CD4-positive, alpha-beta T cell treated with Interleukin-21 for 1 hour (primary cell): ENCODE results near the gene MIER2.
A peak's percentile ranks its signal among the peaks of the same experiment; 100 is the strongest.
"Not testable (repeated sequence)": the region's sequence is repeated elsewhere in the genome, so short reads cannot be mapped to it uniquely, and the experiment has no call there.

Source experiments
- DNase-seq: peaks from one replicate; pipeline ENCODE4 v3.0.0-alpha.2; 2020

The MIER2 gene

GRCh38 chr19:355536-355935 is 10.9 kb upstream of the MIER2 start:
- not testable (repeated sequence) for DNase-seq

DNA sequence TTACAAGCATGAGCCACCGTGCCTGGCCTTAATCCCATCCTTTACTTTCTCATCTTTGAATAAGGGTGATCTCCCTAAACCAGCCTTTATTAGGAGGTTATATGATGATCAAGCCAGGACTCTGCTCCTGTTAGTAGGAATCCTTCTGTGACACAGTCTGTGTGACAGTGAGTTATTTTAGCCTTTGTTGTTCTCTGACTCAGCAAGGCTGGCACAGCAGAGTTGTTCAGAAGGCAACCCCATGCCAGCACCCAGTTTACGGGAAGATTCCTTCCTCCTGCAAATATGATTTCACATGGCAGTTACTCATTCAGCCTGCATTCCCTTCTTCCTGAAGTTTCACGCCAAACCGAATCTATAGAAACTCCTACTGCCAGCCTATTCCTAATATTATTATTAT is 10.5 kb upstream of the MIER2 start:
- no peak for DNase-seq

DNA sequence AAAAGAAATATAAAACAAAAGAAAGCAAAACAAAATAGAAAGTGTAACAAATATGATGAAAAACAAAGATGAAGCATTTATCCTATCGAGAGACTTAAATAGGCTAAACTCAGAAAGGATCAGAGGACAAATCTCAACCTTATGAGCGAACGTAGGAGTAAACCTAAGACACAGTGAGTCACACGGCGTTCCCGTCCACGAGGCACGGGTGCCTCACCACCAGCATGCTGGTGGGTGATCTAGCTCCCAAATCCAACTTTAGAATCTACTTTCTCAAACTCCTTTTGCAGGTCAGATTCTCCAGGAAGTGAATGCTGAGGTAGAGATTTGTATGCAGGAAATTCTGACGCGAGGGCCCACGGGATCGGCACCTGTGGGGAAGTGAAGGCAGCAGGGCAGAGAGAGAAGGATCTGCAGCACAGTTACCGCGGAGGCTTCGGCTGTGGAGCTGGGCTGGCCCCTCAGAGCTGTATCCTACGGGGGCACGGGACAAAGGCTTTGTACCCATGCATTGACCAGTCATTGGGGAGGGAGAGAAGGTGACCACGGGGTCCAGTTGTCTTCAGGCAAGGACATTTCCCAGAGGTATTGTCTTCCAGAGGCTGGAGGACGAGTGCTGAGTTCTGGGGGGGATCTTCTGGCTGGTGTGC is 7.5 kb upstream of the MIER2 start:
- no peak for DNase-seq

- DNase-seq = no peak
These were observed 3.6 kb upstream of the MIER2 start for GRCh38 chr19:347946-348861.

DNA sequence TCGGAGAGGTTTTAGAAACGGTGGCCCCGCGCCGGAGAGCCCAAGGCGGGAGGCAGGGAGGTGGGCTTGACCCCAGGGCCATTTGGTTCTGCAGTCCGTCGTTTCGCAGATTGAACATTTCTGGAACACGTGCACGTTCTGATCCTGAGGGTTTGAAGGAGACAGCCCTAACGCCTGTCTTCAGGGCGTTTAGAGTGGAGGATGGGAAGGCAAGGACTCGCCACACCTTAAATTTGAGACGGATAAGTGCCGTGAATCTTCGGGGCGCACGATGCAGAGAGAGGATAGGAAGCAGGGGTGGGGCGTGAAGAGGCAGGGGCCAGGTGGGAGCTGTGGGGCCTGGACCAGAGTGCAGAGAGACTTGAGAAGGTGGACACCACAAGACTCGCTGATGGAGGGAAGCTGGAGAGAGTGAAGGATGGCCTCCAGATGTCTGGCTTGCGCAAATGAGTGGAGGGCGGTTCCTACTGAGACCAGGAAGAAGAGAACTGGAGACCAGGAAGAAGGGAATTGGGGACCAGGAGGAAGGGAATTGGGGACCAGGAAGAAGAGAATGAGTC is 804 bp upstream of the MIER2 start:
- DNase-seq = no peak

DNA sequence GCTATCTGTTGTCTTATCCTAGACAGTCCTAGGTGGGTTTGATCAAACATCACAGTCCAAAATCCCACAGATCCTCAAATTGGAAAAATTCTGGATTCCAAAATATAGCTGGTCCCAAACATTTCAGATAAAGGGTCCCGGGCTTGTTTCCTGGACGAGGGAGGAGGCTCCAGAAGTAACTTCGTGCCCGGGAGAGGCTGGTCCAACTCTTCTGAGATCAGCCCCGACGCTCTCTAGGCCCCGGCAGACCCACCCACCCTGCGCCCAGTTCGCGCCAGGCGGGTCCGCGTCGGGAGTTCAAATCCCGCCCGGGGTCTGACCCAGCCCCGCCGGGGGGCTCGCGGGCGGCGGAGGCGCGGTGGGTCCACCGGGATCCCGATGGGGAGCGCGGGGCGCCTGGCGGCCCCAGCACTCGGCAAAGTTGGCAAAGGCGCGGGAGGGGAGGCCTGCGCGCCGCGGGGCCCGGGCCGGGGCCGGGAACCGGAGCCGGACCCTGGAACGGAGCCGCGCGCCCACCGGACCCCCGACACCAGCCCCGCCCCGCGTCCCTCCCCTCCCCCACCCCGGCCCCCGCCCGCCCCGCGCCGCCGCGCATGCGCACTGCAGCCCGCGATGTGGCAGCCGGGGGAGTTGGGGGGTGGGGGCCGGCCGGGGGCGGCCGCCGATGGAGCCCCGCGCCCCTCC is 513 bp downstream of the MIER2 start:
- peak; percentile 4 for DNase-seq

- peak; percentile 14 for DNase-seq
These were observed 1.1 kb downstream of the MIER2 start for GRCh38 chr19:343451-343931.

DNA sequence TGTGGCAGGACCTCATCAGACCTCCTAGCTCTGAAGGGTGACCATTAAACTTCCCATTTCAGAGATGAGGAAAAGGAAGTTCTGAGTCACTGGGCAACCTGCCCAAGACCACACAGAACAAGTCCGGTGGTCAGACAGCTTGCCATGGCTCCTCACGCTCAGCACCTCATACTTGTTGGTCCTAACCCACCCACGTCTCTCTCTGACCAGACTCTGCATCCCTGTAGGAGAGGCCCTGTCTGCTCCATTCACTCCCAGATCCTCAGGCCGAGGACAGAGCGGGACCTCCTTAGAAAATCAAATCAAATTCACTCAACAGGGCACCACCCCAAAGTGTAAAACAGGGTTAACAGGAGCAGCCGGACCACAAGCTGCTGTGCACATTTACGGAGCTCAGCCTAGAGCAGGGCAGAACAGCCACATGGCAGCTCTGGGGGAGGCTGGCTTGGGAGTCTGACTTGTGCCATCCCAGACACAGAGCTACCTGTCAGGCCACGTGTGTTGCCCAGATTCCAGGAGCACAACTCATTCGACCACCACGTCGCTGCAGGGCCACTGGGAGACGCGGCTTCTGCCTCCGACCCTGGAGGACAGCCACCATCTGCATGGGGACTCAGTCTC is 1.7 kb downstream of the MIER2 start:
- DNase-seq = no peak

GRCh38 chr19:342128-342455 is 2.5 kb downstream of the MIER2 start:
- DNase-seq = no peak

DNA sequence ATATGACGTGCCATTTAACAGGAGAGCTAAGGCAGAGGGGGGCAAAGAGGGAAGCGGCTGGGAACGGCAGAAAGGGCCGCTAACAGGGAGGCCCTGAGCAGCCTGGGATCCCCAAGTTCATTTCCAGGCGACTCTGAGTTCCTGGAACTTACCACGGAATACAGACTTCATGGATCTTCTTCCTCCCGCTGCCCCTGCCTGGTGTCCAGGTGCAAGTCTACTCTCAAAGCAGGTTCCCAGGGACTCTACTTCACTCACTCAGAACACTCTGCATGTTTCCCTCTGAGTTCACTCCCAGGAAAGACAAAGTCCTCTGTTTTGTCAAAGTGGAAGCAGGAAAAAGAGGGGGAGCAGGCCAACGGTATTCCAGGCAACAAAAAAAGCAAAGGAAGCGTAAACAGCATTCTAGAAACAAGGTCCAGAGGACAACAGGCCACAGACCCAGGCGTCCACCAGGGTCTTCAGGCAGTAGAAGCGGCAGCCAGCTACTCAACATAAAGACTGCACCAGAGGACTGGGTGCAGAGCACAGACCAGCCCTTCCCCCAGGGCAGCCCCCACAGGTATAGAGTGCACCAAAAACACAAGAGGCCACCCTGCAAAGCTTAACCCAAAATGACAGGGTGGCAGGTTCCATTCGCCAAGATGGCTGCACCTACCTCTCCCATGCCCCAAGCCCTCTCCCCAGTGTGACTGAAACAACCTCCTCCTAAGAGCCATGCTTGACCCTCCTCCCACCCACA is 3.0 kb downstream of the MIER2 start:
- no peak for DNase-seq

GRCh38 chr19:340620-341385 is 3.8 kb downstream of the MIER2 start:
- DNase-seq = no peak

GRCh38 chr19:339262-339887 is 5.2 kb downstream of the MIER2 start:
- DNase-seq = no peak

DNA sequence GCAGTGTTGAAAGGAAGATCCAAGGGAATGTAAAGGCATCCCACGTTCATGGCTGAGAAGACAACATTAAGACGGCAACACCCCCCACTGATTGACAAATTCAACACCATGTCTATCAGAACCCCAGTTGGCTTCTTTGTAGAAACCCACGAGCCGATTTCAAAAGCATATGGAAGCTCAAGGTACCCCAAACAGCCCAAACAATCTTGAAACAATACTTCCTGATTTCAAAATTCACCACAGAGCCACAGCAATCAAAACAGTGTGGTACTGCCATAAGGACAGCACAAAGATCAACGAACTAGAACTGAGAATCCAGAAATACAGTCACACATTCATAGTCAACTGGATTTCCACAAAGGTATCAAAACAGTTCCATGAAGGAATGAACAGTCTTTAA is 6.2 kb downstream of the MIER2 start:
- no peak for DNase-seq

- DNase-seq = no peak
These were observed 8.5 kb downstream of the MIER2 start for GRCh38 chr19:336067-336614.

GRCh38 chr19:335486-336066 is 9.0 kb downstream of the MIER2 start:
- DNase-seq = no peak

DNA sequence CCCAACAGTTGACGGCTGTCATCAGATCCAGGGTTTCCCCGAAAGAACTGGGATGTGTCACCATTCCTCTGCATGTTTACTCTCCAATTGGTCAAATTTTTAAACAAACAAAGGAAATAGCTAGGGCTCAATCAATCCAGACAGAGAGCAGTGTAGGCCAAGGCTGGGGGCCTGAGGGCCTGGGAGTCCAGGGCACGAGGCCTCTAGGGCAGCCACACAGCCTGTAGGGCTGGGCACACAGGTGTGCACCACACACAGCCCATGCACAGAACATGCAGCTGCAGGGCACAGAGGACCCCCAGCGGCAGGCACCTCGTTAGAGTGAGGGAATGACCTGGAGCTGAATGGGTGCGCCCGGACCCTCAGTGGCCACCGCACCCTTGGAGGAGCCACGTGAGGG is 9.5 kb downstream of the MIER2 start:
- no peak for DNase-seq

- no peak for DNase-seq
These were observed 10.1 kb downstream of the MIER2 start for GRCh38 chr19:334296-335071.

DNA sequence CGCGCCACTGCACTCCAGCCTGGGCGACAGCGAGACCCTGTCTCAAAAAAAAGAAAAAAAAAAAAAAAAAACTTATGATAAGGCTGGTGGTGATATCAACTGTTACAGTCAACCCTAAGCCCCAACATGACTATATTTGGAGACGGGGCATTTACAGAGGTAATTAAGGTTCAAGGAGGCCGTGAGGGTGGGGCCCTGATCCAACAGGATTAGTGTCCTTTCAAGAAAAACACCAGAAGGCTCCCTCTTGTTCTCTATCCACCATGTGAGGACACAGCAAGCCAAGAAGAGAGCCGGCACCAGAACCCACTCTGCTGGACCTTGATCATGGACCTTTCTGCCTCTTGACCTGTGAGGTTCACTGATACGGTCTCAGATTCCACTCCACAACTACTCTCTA is 14.1 kb downstream of the MIER2 start:
- no peak for DNase-seq

DNA sequence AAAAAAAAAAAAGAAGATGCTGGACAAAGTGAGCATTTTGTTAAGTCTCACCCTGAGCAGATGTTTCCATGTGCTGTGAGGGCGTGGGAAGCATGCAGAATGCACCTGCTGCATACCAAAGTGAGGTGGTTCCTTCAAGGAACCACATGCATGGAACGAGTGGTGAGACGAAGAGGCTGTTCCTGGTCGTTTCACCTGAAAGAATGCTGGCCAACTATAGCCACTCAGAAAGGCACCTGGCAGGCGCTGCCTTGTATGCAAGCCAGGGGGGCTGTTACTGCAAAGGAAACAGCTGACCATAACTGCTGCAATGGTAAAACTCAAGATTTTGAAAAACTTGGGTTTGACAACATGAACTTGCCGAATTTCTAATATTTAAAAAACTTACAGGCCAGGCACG is 14.7 kb downstream of the MIER2 start:
- DNase-seq = no peak
